DOHH2 (cell line): ENCODE results near the gene GGTLC2.
A peak's percentile ranks its signal among the peaks of the same experiment; 100 is the strongest.
"Not testable (repeated sequence)": the region's sequence is repeated elsewhere in the genome, so short reads cannot be mapped to it uniquely, and the experiment has no call there.

Experiments used
- H3F3A ChIP-seq: fragments of 200-600 bp; sonication (generic), shearing (Covaris generic); 2 replicates; pipeline ENCODE4 v1.6.0; 2016; ENCODE audit warnings: antibody characterized with exemption, mild to moderate bottlenecking; ENCODE audit not compliant: control insufficient read depth, insufficient read depth
- H3K27ac ChIP-seq: fragments of 200-600 bp; sonication (generic); 2 replicates; pipeline ENCODE4 v1.5.1; 2014; ENCODE audit warnings: low read depth, mild to moderate bottlenecking, low read length, moderate library complexity
- H3K27me3 ChIP-seq: fragments of 200-600 bp; sonication (generic); 2 replicates; pipeline ENCODE4 v1.6.1; 2014; ENCODE audit warnings: mild to moderate bottlenecking, low read length, mixed read lengths; ENCODE audit not compliant: control insufficient read depth
- H3K36me3 ChIP-seq: fragments of 200-600 bp; sonication (generic); 2 replicates; pipeline ENCODE4 v1.6.1; 2014; ENCODE audit warnings: mild to moderate bottlenecking, low read length, moderate library complexity, mixed read lengths; ENCODE audit not compliant: control insufficient read depth
- H3K4me1 ChIP-seq: fragments of 200-600 bp; sonication (generic); 2 replicates; pipeline ENCODE4 v1.6.1; 2014; ENCODE audit warnings: mild to moderate bottlenecking, low read length, mixed read lengths; ENCODE audit not compliant: control insufficient read depth
- H3K4me2 ChIP-seq: fragments of 200-600 bp; sonication (generic); 2 replicates; pipeline ENCODE4 v1.6.0; 2014; ENCODE audit warnings: mild to moderate bottlenecking, low read length, moderate library complexity
- H3K4me3 ChIP-seq: fragments of 200-600 bp; sonication (generic); 2 replicates; pipeline ENCODE4 v1.5.1; 2014; ENCODE audit warnings: mild to moderate bottlenecking, low read length, mixed read lengths
- H3K79me2 ChIP-seq: fragments of 200-600 bp; sonication (generic); 2 replicates; pipeline ENCODE4 v1.6.1; 2014; ENCODE audit warnings: mild to moderate bottlenecking, low read length, mixed read lengths; ENCODE audit not compliant: control insufficient read depth
- H3K9me2 ChIP-seq: fragments of 200-600 bp; sonication (generic); replicated peaks from 2 replicates; pipeline ENCODE4 v1.6.1; 2014; ENCODE audit warnings: mild to moderate bottlenecking, low read length, mixed read lengths; ENCODE audit not compliant: control insufficient read depth
- H3K9me3 ChIP-seq: fragments of 200-600 bp; sonication (generic); 2 replicates; pipeline ENCODE4 v1.6.1; 2014; ENCODE audit warnings: antibody characterized with exemption, low read length, mixed read lengths; ENCODE audit not compliant: control insufficient read depth, insufficient read depth
- H4K20me1 ChIP-seq: fragments of 200-600 bp; sonication (generic); 2 replicates; pipeline ENCODE4 v1.6.0; 2014; ENCODE audit warnings: low read depth, mild to moderate bottlenecking, antibody characterized with exemption, low read length, moderate library complexity; ENCODE audit not compliant: control insufficient read depth, insufficient read depth
- TF ChIP-seq, protein P1 (sequence below): fragments of 200-600 bp; sonication (generic); IDR thresholded peaks from one replicate; pipeline ENCODE4 v1.5.1; 2014; ENCODE audit warnings: antibody characterized with exemption, mild to moderate bottlenecking, low read depth, low read length; ENCODE audit not compliant: poor library complexity, severe bottlenecking

GGTLC2 gene

DNA sequence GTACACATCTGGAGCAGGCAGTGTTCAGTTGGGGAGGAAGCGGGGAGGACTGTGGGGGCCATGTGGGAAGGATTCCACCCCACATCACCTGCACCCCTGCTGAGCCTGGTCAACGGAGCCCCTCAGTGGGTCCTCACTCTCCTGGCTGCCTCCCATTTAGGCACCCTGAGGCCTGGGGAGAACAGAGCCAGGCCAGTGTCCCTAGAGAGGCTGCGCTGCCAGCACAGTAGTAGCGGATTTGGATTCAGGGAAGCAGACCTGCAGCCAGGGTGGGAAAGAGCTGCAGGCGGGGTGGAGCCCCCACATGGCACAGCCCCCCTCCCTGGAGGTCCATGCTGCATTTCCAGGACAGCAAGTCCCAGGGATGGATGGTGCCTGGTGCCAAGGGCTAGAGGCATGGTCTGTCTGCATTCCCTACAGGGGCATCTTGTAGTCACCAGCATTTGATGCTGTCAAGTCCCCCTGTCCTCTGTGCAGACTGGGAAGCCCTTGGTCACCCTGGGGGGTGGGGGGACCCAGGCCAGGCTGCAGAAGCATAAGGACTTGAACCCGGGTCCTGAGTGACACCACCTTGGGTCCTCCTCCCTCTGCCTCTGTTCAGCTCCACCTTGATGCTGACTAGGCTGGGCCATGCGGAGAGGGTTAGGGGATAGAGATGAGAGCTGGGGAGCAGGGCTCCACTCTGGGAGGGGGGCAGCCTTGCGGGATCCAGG, 6.5 kb downstream of the GGTLC2 start:
- not testable (repeated sequence) for H3K9me2 ChIP-seq, H3K36me3 ChIP-seq, H3K27me3 ChIP-seq, H3K4me2 ChIP-seq, H3F3A ChIP-seq, H3K4me3 ChIP-seq, H4K20me1 ChIP-seq, H3K79me2 ChIP-seq, H3K9me3 ChIP-seq, H3K27ac ChIP-seq
- peaks cover 46% of the 10 kb centered on the region for H3K4me1 ChIP-seq

DNA sequence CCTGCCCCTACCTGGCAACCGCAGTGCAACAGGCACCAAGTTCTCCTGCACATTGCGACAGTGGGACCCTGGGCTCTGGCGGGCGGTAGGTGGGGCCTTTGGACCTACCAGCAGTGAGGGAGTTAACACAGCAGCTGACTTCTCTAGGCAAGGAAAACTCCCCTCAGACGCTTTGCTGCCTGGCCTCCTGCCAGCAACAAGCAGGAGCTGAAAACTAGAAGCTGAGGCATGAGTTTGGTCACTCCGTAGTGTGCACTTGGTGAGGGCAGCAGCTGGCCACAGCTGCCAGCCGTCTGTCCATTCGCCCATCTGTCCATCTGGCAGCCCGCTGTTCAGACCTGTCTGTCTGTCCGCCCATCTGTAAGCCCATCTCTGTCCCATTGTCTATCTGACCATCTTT, 7.2 kb downstream of the GGTLC2 start:
- not testable (repeated sequence) for H3K79me2 ChIP-seq, H3F3A ChIP-seq, H3K9me2 ChIP-seq, H4K20me1 ChIP-seq, H3K36me3 ChIP-seq, H3K9me3 ChIP-seq, H3K4me3 ChIP-seq, H3K27ac ChIP-seq, H3K27me3 ChIP-seq
- Histone ChIP-seq H3K4me1 (peaks cover 46% of the 10 kb centered on the region), H3K4me2 (peak overlapping the region; percentile 55; the same call in 1 of the 2 replicates)

DNA sequence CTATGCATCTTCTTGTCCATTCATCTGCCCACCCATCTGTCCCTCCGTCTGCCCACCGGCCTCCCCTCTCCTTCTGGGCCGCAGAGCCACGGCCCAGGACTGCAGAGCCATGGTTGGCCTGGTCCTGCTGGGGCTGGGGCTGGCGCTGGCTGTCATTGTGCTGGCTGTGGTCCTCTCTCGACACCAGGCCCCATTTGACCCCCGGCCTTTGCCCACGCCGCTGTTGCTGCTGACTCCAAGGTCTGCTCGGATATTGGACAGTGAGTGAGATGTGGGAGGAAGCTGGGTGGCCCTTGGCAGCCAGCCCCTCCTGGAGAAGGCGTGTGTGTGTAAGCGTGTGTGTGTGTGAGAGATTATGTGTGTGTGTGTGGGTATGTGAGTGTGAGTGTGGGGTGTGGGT, 7.7 kb downstream of the GGTLC2 start:
- not testable (repeated sequence) for H3K79me2 ChIP-seq, H3K27me3 ChIP-seq, H3K36me3 ChIP-seq, H3F3A ChIP-seq, H3K9me2 ChIP-seq, H3K9me3 ChIP-seq, H4K20me1 ChIP-seq
- Histone ChIP-seq H3K4me3 (peak overlapping the region; percentile 49), H3K27ac (peak overlapping the region; percentile 21; the same call in 1 of the 2 replicates), H3K4me1 (peaks cover 46% of the 10 kb centered on the region), H3K4me2 (peak overlapping the region; percentile 55)

DNA sequence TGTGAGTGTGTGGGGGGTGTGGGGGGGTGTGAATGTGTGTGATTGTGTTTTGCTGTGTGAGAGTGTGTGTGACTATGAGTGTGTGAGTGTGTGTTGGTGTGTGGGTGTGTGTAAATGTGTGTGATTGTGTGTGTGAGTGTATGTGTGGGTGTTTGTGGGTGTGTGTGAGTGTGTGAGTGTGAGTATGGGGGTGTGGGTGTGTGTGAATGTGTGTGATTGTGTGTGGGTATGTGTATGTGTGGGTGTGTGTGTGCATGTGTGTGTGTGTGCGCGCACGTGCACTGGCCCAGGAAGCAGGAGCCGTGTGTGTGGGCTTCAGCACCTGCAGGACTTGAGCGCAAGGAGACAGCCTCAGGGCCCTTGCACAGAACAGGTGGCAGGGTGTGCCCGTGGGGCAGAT, 8.2 kb downstream of the GGTLC2 start:
- H3K36me3 ChIP-seq, H4K20me1 ChIP-seq, H3K9me2 ChIP-seq, H3F3A ChIP-seq, H3K9me3 ChIP-seq, H3K79me2 ChIP-seq, H3K27me3 ChIP-seq: not testable (repeated sequence)
- peak overlapping the region; percentile 21; the same call in 1 of the 2 replicates for H3K27ac ChIP-seq
- H3K4me3 ChIP-seq = peak overlapping the region; percentile 49
- peaks cover 46% of the 10 kb centered on the region for H3K4me1 ChIP-seq
- H3K4me2 ChIP-seq = peak overlapping the region; percentile 55

DNA sequence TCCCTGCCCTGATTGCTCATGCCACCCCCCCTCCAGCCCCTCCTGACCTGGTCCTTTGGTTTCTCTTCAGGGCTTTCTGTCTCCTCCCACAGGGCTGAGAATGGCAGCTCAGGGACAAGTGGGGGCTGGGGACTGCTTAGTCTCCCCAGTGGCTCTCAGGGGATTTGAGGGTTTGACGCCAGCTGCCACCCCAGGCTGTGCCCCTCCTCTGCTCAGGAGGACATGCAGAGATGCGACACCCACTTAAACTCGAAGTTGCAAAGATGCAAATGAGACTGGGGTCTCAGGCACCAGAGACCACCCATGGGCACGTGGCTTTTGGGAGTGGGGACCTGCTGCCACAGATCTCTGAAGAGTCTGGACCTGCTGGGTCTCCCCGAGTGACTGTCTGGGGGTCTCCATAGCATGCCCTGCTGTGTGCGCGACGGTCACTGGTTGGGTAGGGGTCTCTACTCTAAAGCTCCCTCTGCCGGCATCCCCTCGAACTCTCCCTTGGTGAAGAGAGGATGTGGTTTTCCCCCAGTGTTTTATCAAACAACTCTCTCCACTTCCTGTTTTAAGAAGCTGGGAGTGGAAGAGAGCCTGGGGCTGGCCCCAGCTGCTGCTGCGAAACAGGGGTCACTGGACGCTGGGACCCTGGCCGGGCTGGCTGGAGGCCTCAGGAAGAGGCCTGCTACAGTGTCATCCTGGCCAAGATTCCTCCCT, 9.4 kb downstream of the GGTLC2 start:
- H3K36me3 ChIP-seq, H4K20me1 ChIP-seq, H3K9me2 ChIP-seq, H3K9me3 ChIP-seq, H3K79me2 ChIP-seq, H3F3A ChIP-seq, H3K27me3 ChIP-seq: not testable (repeated sequence)
- TF ChIP-seq, protein P1, sequence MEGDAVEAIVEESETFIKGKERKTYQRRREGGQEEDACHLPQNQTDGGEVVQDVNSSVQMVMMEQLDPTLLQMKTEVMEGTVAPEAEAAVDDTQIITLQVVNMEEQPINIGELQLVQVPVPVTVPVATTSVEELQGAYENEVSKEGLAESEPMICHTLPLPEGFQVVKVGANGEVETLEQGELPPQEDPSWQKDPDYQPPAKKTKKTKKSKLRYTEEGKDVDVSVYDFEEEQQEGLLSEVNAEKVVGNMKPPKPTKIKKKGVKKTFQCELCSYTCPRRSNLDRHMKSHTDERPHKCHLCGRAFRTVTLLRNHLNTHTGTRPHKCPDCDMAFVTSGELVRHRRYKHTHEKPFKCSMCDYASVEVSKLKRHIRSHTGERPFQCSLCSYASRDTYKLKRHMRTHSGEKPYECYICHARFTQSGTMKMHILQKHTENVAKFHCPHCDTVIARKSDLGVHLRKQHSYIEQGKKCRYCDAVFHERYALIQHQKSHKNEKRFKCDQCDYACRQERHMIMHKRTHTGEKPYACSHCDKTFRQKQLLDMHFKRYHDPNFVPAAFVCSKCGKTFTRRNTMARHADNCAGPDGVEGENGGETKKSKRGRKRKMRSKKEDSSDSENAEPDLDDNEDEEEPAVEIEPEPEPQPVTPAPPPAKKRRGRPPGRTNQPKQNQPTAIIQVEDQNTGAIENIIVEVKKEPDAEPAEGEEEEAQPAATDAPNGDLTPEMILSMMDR = peak; percentile 41
- H3K27ac ChIP-seq = peak overlapping the region; percentile 43
- peak overlapping the region; percentile 59 for H3K4me2 ChIP-seq
- peak overlapping the region; percentile 49 for H3K4me3 ChIP-seq
- H3K4me1 ChIP-seq = peaks cover 46% of the 10 kb centered on the region
